WI38 (cell line): Measurements from ENCODE around the gene TMEM119.

Experiments
- H3K4me3 ChIP-seq: 2 replicates; pipeline ENCODE4 v1.5.1; 2011; ENCODE audit warnings: low read depth, mild to moderate bottlenecking, control low read depth, low read length
- TF ChIP-seq, protein P1 (sequence below): IDR thresholded peaks from 2 replicates; pipeline ENCODE4 v1.5.1; 2012; ENCODE audit warnings: low read depth, mild to moderate bottlenecking, control low read depth, low read length

The TMEM119 gene

DNA sequence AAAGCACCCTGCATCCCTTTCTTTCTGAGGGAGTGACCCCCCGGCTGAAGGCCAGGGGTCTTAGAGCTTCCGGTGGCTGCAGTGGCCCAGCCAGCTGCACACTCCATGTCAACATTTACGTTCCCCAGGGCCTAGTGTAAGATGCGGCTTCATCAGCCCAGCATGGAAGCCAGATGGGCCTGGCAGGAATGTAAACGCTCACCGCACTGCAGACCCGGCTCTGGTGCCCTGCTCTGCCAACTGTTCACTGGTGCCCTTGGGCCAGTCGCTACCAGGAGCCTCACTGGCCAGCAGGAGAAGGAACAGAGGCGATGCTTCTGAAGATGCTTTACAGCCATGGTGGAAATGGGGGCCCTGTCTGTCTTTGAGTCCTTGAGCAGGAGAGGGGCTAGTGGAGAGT, 8.6 kb upstream of the TMEM119 start:
- TF ChIP-seq, protein P1, sequence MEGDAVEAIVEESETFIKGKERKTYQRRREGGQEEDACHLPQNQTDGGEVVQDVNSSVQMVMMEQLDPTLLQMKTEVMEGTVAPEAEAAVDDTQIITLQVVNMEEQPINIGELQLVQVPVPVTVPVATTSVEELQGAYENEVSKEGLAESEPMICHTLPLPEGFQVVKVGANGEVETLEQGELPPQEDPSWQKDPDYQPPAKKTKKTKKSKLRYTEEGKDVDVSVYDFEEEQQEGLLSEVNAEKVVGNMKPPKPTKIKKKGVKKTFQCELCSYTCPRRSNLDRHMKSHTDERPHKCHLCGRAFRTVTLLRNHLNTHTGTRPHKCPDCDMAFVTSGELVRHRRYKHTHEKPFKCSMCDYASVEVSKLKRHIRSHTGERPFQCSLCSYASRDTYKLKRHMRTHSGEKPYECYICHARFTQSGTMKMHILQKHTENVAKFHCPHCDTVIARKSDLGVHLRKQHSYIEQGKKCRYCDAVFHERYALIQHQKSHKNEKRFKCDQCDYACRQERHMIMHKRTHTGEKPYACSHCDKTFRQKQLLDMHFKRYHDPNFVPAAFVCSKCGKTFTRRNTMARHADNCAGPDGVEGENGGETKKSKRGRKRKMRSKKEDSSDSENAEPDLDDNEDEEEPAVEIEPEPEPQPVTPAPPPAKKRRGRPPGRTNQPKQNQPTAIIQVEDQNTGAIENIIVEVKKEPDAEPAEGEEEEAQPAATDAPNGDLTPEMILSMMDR = no peak
- H3K4me3 ChIP-seq = no peak overlapping the region

DNA sequence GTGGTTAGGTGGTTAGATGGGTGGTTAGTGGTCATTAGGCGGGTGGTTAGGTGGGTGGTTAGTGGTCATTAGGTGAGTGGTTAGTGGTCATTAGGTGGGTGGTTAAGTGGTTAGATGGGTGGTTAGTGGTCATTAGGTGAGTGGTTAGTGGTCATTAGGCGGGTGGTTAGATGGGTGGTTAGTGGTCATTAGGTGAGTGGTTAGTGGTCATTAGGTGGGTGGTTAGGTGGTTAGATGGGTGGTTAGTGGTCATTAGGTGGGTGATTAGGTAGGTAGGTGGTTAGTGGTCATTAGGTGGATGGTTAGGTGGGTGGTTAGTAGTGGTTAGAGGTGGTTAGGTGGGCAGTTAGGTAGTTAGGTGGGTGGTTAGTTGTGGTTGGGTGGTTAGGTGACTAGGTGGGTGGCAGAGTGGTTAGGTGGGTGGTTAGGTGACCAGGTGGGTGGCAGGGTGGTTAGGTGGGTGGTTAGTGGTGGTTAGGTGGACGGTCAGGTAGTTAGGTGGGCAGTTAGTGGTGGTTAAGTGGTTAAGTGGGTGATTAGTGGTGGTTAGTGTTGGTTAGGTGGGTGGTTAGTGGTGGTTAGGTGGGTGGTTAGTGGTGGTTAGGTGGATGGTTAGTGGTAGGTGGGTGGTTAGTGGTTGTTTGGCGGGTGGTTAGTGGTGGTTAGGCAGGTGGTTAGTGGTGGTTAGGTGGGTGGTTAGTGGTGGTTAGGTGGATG, 8.0 kb upstream of the TMEM119 start:
- TF ChIP-seq, protein P1 = no peak
- no peak overlapping the region for H3K4me3 ChIP-seq

- H3K4me3 ChIP-seq = no peak overlapping the region
- TF ChIP-seq, protein P1 = no peak
Observed at GRCh38 chr12:108605000-108605689, 7.3 kb upstream of the TMEM119 start.

- no peak overlapping the region for H3K4me3 ChIP-seq
- TF ChIP-seq, protein P1 = no peak
Observed at GRCh38 chr12:108604208-108604941, 6.5 kb upstream of the TMEM119 start.

DNA sequence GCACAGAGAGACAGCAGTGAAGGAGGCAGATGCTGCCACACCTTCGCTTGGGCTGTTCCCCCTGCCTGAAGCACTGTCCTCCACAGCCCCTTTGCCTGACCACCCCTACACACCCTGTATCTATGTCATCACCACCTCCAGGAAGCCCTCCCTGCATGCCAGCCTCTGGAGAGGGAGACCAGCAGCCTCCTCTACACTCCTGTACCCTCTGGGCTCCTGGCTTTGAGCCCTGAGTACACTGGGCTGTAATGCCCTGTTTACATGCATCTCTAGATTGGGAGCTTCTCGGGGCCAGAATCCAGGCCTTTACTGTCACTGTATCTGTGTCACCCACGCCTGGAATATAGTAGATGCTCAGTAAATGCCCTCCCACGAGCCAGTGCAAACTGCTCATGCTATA, 5.9 kb upstream of the TMEM119 start:
- TF ChIP-seq, protein P1 = no peak
- no peak overlapping the region for H3K4me3 ChIP-seq

GRCh38 chr12:108602976-108603704, 5.3 kb upstream of the TMEM119 start:
- TF ChIP-seq, protein P1 = no peak
- H3K4me3 ChIP-seq = no peak overlapping the region
